Measurements from ENCODE around the gene RBM33. TPM values are rescaled to one million over a fixed set of nuclear protein-coding genes. Genes with fewer than 3 reads are reported as not detected.
A peak's percentile ranks its signal among the peaks of the same experiment; 100 is the strongest.

The RBM33 gene
- total RNA-seq, 1 donor from 2014 or later, result 117 TPM

DNA sequence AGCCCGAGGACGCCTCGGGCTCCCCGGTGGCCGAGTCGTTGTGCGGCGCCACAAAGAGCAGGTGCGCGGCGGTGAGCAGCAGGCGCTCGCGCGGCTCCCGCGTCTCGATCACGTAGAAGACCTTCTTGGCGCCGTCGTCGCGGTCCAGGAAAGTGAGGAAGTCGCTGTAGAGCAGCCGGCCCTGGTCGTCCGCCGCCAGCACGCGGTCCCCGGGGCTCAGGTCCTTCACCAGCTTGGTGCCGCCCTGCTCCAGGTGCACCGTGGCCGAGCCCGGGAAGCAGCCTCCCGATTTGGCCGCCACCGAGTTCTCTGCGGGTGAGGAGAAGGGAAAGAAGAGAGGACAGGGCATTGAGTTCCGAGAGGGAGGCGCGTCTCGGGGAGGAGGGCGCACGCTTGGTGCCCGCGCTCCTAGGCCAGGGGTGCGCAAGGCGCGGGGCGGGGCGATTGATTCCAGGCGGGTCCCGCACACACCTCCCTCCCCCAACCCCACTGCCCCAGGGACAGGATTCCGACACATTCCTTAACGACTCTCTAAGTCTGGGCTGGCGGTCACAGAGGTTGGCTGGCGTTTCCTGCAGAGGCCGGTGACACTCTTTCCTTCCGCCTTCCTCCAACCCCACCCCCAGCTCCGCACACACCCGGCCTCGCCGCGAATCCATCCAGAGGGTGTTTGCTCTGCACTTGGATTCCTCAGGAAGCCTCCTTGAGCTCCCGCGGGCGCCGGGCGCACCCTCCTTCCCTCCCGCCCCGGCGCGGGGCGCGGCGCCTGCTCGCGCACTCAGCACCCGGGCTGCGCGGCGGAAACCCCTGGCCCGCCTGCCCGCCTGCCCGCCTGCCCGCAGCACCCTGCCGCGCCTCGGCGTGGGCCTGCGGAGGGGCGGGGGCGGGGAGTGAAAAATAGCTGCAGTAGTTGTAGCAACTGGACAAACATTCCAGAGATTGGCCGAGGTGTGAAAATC is 159.2 kb downstream of the RBM33 start:
- H3K36me3 Mint-ChIP-seq (ENCODE audit: low read depth), result no peaks in the 10 kb centered on the region
- H3K27ac Mint-ChIP-seq, result no peak overlapping the region
- peak overlapping the region; percentile 87 for H3K4me3 Mint-ChIP-seq
- ATAC-seq (ENCODE audit: low read depth) (peak; percentile 9), DNase-seq (no peak)
- H3K27me3 Mint-ChIP-seq, result peaks cover 57% of the 10 kb centered on the region
- H3K4me1 Mint-ChIP-seq, result peaks cover 29% of the 10 kb centered on the region
- intact Hi-C loops (cut with micrococcal nuclease), result no loop called here
- POLR2A ChIA-PET, result interaction anchor here (0.6 kb wide), 1 partner anchor 1056 kb away, joined by 4 read pairs; no protein-coding TSS in a partner anchor
- no peaks in the 10 kb centered on the region for H3K9me3 Mint-ChIP-seq
- CTCF ChIA-PET, result no interaction called here
- TF ChIP-seq, protein P1, sequence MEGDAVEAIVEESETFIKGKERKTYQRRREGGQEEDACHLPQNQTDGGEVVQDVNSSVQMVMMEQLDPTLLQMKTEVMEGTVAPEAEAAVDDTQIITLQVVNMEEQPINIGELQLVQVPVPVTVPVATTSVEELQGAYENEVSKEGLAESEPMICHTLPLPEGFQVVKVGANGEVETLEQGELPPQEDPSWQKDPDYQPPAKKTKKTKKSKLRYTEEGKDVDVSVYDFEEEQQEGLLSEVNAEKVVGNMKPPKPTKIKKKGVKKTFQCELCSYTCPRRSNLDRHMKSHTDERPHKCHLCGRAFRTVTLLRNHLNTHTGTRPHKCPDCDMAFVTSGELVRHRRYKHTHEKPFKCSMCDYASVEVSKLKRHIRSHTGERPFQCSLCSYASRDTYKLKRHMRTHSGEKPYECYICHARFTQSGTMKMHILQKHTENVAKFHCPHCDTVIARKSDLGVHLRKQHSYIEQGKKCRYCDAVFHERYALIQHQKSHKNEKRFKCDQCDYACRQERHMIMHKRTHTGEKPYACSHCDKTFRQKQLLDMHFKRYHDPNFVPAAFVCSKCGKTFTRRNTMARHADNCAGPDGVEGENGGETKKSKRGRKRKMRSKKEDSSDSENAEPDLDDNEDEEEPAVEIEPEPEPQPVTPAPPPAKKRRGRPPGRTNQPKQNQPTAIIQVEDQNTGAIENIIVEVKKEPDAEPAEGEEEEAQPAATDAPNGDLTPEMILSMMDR (IDR thresholded peaks at IDR 0.05), result no peak

DNA sequence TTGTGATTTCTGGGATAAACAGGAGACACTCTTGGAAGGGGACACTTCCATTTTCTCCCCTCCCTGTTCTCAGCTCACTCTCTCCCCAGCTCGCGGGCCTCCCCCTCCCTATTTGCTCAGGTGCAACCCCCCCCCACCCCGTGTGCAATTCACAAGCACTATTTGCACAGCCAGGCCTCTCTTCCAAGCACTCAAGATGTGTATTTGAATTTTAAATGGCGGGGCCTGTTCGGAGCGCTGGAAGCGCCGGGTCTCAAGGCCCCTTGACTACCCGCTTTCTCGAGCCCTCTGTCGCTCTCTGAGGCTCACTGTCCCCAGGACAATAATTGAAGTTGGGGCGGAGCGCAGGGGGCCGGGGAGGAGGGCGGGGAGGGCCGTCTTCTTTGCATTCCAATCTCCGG is 160.0 kb downstream of the RBM33 start:
- CTCF ChIA-PET, result no interaction called here
- H3K9me3 Mint-ChIP-seq, result no peaks in the 10 kb centered on the region
- TF ChIP-seq, protein P1 (IDR thresholded peaks at IDR 0.05), result no peak

DNA sequence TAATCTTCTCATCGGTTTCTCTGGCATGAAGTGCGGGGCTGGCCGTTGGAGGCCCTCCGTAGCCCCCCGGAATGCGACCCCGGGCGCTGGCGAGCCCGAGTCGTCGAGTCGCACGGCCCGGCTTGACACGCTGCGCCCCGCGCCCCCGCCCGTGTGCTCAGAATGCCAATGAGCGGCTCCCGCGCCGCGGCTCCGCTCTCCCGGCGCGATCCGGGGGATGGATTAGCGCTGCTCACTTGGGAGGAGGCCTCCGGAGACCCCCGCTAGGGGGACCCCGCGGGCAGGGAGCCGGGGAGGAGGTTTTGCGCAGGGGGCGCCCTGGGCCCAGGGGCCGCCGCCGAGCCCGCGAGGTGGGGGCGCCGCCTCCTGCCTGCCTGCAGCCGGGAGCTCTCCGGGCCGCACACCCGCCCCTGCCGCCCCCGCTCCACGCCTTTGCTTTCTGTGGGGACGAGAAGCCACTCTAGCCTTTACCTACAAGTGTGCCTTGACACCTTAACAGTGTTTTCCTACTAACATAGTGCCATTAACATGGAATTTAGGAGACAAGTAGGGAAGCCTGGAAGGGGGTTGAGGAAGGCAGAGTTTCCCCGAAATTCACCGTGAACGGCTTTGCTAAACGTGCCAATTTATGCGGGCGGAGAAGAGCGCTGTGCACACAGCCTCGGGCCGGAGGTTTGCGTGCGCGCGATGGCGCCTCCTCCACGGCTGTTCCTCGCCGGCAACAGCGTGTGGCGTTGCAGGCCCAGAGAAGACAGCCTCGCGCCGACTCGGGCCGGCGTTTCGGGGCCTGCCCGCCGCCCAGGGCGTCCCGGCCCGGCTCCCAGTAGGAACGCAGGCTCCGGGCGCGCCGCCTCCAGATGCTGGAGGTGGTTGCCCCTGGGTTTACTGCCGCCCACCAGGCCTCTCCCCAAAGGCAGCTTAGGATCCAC is 160.7 kb downstream of the RBM33 start:
- peak overlapping the region; percentile 78 for H3K4me3 Mint-ChIP-seq
- H3K36me3 Mint-ChIP-seq (ENCODE audit: low read depth), result no peaks in the 10 kb centered on the region
- TF ChIP-seq, protein P1 (IDR thresholded peaks at IDR 0.05), result no peak
- H3K4me1 Mint-ChIP-seq, result peaks cover 26% of the 10 kb centered on the region
- ATAC-seq (ENCODE audit: low read depth) (peak; percentile 77), DNase-seq (peak; percentile 63)
- H3K9me3 Mint-ChIP-seq, result no peaks in the 10 kb centered on the region
- intact Hi-C loops (cut with micrococcal nuclease), result loop anchor here (5.0 kb wide), 4 partner anchors 293 to 1197 kb away; partner anchors contain the start of gene EN2
- no peak overlapping the region for H3K27ac Mint-ChIP-seq
- ChIA-PET CTCF (no interaction called here), POLR2A (no interaction called here)
- peaks cover 50% of the 10 kb centered on the region for H3K27me3 Mint-ChIP-seq

More for the DNA sequence above, 160.0 kb downstream of the RBM33 start:
- peak overlapping the region; percentile 66 for H3K4me3 Mint-ChIP-seq
- ATAC-seq (ENCODE audit: low read depth) (no peak), DNase-seq (no peak)
- H3K4me1 Mint-ChIP-seq, result peaks cover 25% of the 10 kb centered on the region
- POLR2A ChIA-PET, result no interaction called here
- H3K36me3 Mint-ChIP-seq (ENCODE audit: low read depth), result no peaks in the 10 kb centered on the region
- intact Hi-C loops (cut with micrococcal nuclease), result no loop called here
- H3K27ac Mint-ChIP-seq, result no peak overlapping the region
- H3K27me3 Mint-ChIP-seq, result peaks cover 57% of the 10 kb centered on the region

DNA sequence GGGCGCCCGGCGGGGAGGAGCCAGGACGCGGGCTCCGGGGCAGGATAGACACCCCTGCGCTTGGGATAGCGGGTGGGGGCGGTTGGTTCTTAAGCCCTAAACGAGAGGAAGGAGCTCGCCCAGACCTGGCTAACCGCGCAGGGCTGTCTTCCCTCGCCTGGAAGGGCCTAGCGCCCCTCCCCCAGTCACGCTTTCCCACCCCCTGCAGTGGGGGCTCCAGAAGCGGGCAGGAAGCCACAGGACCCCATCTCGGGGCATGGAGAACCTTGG is 161.3 kb downstream of the RBM33 start:
- Mint-ChIP-seq H3K36me3 (ENCODE audit: low read depth) (no peaks in the 10 kb centered on the region), H3K27me3 (peaks cover 50% of the 10 kb centered on the region), H3K4me3 (no peak overlapping the region), H3K27ac (no peak overlapping the region), H3K4me1 (peaks cover 26% of the 10 kb centered on the region), H3K9me3 (no peaks in the 10 kb centered on the region)
- ATAC-seq (ENCODE audit: low read depth) (no peak), DNase-seq (no peak)
- ChIA-PET POLR2A (no interaction called here), CTCF (no interaction called here)
- intact Hi-C loops (cut with micrococcal nuclease), result loop anchor here (5.0 kb wide), 4 partner anchors 293 to 1197 kb away; partner anchors contain the start of gene EN2
- TF ChIP-seq, protein P1 (IDR thresholded peaks at IDR 0.05), result no peak
